Tibial artery (tissue), 4 donors: ENCODE measurements around the gene TMEM109.

Source experiments
- DNase-seq, 2 donors: peaks; one replicate each; pipeline ENCODE4 v3.0.0-alpha.2; 2019
- H3K27ac ChIP-seq, 2 donors: fragments of 200-600 bp; sonication (generic) in 1 of 2; 1 replicate in 1 of 2; 2 replicates in 1 of 2; pipeline ENCODE4 v1.5.1; 2018 to 2019; ENCODE audit warnings: mild to moderate bottlenecking in 1 of 2
- H3K27me3 ChIP-seq, 2 donors: fragments of 200-600 bp; sonication (generic) in 1 of 2; one replicate each; pipeline versions ENCODE4 v1.5.1 to v1.6.0; 2016 to 2019
- H3K36me3 ChIP-seq, 3 donors: fragments of 200-600 bp; sonication (generic) in 2 of 3; one replicate each; pipeline ENCODE4 v1.5.1; 2016 to 2019; ENCODE audit warnings: mild to moderate bottlenecking in 2 of 3
- H3K4me1 ChIP-seq, 4 donors: fragments of 200-600 bp; sonication (generic) in 2 of 4; 1 replicate in 3 of 4; 2 replicates in 1 of 4; pipeline ENCODE4 v1.5.1; 2016 to 2019
- H3K4me3 ChIP-seq, 2 donors: fragments of 200-600 bp; sonication (generic) in 1 of 2; 1 replicate in 1 of 2; 2 replicates in 1 of 2; pipeline ENCODE4 v1.5.1; 2018 to 2019; ENCODE audit warnings: mild to moderate bottlenecking in 2 of 2
- H3K9me3 ChIP-seq, 3 donors: fragments of 200-600 bp; sonication (generic) in 1 of 3; one replicate each; pipeline ENCODE4 v1.5.1; 2016 to 2019
- CTCF ChIP-seq, 2 experiments: fragments of 200-600 bp in 1 of 2; fragments of 450-650 bp in 1 of 2; IDR thresholded peaks; one replicate each; pipeline ENCODE4 v1.5.1; 2017 to 2019; ENCODE audit warnings: antibody characterized with exemption in 2 of 2, mild to moderate bottlenecking in 1 of 2, moderate library complexity in 1 of 2
- intact Hi-C: fragments of 100-400 bp; cut with DNase I; formaldehyde crosslinking; loops from one replicate; pipeline ENCODE4 v1.15.0; 2023; ENCODE audit warnings: low total_unique reads

The TMEM109 gene

GRCh38 chr11:60942970-60943565 is 29.1 kb downstream of the TMEM109 start:
- H3K4me1 ChIP-seq: no peaks in the 10 kb centered on the region
- DNase-seq: no peak
- intact Hi-C loops: no loop called here
- TF ChIP-seq CTCF (IDR thresholded peaks at IDR 0.05): no peak
- H3K27me3 ChIP-seq: no peaks in the 10 kb centered on the region
- no peak overlapping the region for H3K4me3 ChIP-seq
- H3K36me3 ChIP-seq: peaks cover 0 to 64% (median 48%) of the 10 kb centered on the region in 3 donors
- H3K27ac ChIP-seq: no peak overlapping the region
- no peaks in the 10 kb centered on the region for H3K9me3 ChIP-seq

- no peak overlapping the region for H3K4me3 ChIP-seq
- intact Hi-C loops: no loop called here
- no peaks in the 10 kb centered on the region for H3K9me3 ChIP-seq
- H3K36me3 ChIP-seq: peaks cover 0 to 48% (median 38%) of the 10 kb centered on the region in 3 donors
- no peak for TF ChIP-seq CTCF (IDR thresholded peaks at IDR 0.05)
- no peak for DNase-seq
- H3K27ac ChIP-seq: no peak overlapping the region
- H3K27me3 ChIP-seq: no peaks in the 10 kb centered on the region
- peaks cover 0 to under 1% (median 0%) of the 10 kb centered on the region in 4 donors for H3K4me1 ChIP-seq
Observed at GRCh38 chr11:60944490-60945294, 30.7 kb downstream of the TMEM109 start.

GRCh38 chr11:60945295-60945667 is 31.3 kb downstream of the TMEM109 start:
- no peaks in the 10 kb centered on the region for H3K27me3 ChIP-seq
- peaks cover 0 to 45% (median 36%) of the 10 kb centered on the region in 3 donors for H3K36me3 ChIP-seq
- H3K27ac ChIP-seq: no peak overlapping the region
- H3K9me3 ChIP-seq: no peaks in the 10 kb centered on the region
- no peak for TF ChIP-seq CTCF (IDR thresholded peaks at IDR 0.05)
- no peak for DNase-seq
- peaks cover 0 to 6% (median 2%) of the 10 kb centered on the region in 4 donors for H3K4me1 ChIP-seq
- no peak overlapping the region for H3K4me3 ChIP-seq
- intact Hi-C loops: no loop called here

GRCh38 chr11:60946601-60947264 is 32.8 kb downstream of the TMEM109 start:
- Histone ChIP-seq H3K36me3 (peaks cover 0 to 35% (median 22%) of the 10 kb centered on the region in 3 donors), H3K27me3 (no peaks in the 10 kb centered on the region), H3K4me3 (no peak overlapping the region), H3K9me3 (no peaks in the 10 kb centered on the region), H3K27ac (no peak overlapping the region), H3K4me1 (peaks cover 0 to 20% (median 6%) of the 10 kb centered on the region in 4 donors)
- no peak for DNase-seq
- intact Hi-C loops: no loop called here
- no peak for TF ChIP-seq CTCF (IDR thresholded peaks at IDR 0.05)

- TF ChIP-seq CTCF (IDR thresholded peaks at IDR 0.05): no peak
- Histone ChIP-seq H3K4me3 (no peak overlapping the region), H3K36me3 (peaks cover 0 to 25% (median 13%) of the 10 kb centered on the region in 3 donors), H3K9me3 (no peaks in the 10 kb centered on the region), H3K27me3 (no peaks in the 10 kb centered on the region), H3K4me1 (peaks cover 0 to 24% (median 6%) of the 10 kb centered on the region in 4 donors), H3K27ac (no peak overlapping the region)
- DNase-seq: no peak
- intact Hi-C loops: no loop called here
Observed at GRCh38 chr11:60947700-60948099, 33.7 kb downstream of the TMEM109 start.
